ENCODE measurements around the gene PTER. TPM values are rescaled to one million over a fixed set of nuclear protein-coding genes. Genes with fewer than 3 reads are reported as not detected.
A peak's percentile ranks its signal among the peaks of the same experiment; 100 is the strongest.

Gene PTER
- total RNA-seq, 3 donors from 2014 or later (not counting 1 experiment from before 2014, with no cell fraction given): 12.8 to 21.9 (median 21.5) TPM

GRCh38 chr10:16425449-16425848 is 11.4 kb upstream of the PTER start:
- DNase-seq (no peak), ATAC-seq (peak in 1 of 3 donors; percentile 21)
- Mint-ChIP-seq H3K36me3 (no peaks in the 10 kb centered on the region), H3K27me3 (ENCODE audit: low read depth in 2 of 2) (peaks cover 7 to 9% of the 10 kb centered on the region in 2 donors), H3K4me3 (no peak overlapping the region), H3K4me1 (no peaks in the 10 kb centered on the region), H3K9me3 (no peaks in the 10 kb centered on the region), H3K27ac (no peak overlapping the region)
- H3K9me3 ChIP-seq (ENCODE audit: control insufficient read depth, insufficient read depth, low read length): no peaks in the 10 kb centered on the region
- no peaks in the 10 kb centered on the region for H3K36me3 ChIP-seq (ENCODE audit: control insufficient read depth, insufficient read depth, low read length)
- WGBS (ENCODE audit: insufficient coverage): 95% methylated on average over 3 of the region's 3 CpGs
- H3K27me3 ChIP-seq (ENCODE audit: control insufficient read depth, insufficient read depth, low read length): no peaks in the 10 kb centered on the region
- no peak overlapping the region for H3K4me3 ChIP-seq (ENCODE audit: low read length)
- TF ChIP-seq CTCF (IDR thresholded peaks at IDR 0.05): no peak
- H3K27ac ChIP-seq (ENCODE audit: low read length): no peak overlapping the region
- no peaks in the 10 kb centered on the region for H3K4me1 ChIP-seq (ENCODE audit: control insufficient read depth, insufficient read depth, low read length)
- intact Hi-C loops (cut with micrococcal nuclease): no loop called here

- no peak overlapping the region for H3K27ac Mint-ChIP-seq
- intact Hi-C loops (cut with micrococcal nuclease): no loop called here
- no peak overlapping the region for H3K4me3 Mint-ChIP-seq
- no peak for TF ChIP-seq CTCF (IDR thresholded peaks at IDR 0.05)
- Histone ChIP-seq H3K27ac (ENCODE audit: low read length) (no peak overlapping the region), H3K4me3 (ENCODE audit: low read length) (no peak overlapping the region), H3K27me3 (ENCODE audit: control insufficient read depth, insufficient read depth, low read length) (no peaks in the 10 kb centered on the region), H3K9me3 (ENCODE audit: control insufficient read depth, insufficient read depth, low read length) (no peaks in the 10 kb centered on the region), H3K4me1 (ENCODE audit: control insufficient read depth, insufficient read depth, low read length) (no peaks in the 10 kb centered on the region), H3K36me3 (ENCODE audit: control insufficient read depth, insufficient read depth, low read length) (no peaks in the 10 kb centered on the region)
- DNase-seq (no peak), ATAC-seq (no peak)
- H3K27me3 Mint-ChIP-seq (ENCODE audit: low read depth in 2 of 2): peaks cover 7 to 11% of the 10 kb centered on the region in 2 donors
- no peaks in the 10 kb centered on the region for H3K4me1 Mint-ChIP-seq
- 95% methylated on average over 5 of the region's 6 CpGs for WGBS (ENCODE audit: insufficient coverage)
- H3K36me3 Mint-ChIP-seq: no peaks in the 10 kb centered on the region
- H3K9me3 Mint-ChIP-seq: no peaks in the 10 kb centered on the region
Observed at GRCh38 chr10:16429539-16429938, 7.3 kb upstream of the PTER start.

GRCh38 chr10:16436367-16436757 is 448 bp upstream of the PTER start:
- no peaks in the 10 kb centered on the region for H3K27me3 Mint-ChIP-seq (ENCODE audit: low read depth in 2 of 2)
- no peaks in the 10 kb centered on the region for H3K9me3 ChIP-seq (ENCODE audit: control insufficient read depth, insufficient read depth, low read length)
- H3K36me3 Mint-ChIP-seq: no peaks in the 10 kb centered on the region
- H3K4me3 ChIP-seq (ENCODE audit: low read length): peak overlapping the region; percentile 63
- peak overlapping the region; percentile 82 to 93 for H3K27ac Mint-ChIP-seq
- no peaks in the 10 kb centered on the region for H3K27me3 ChIP-seq (ENCODE audit: control insufficient read depth, insufficient read depth, low read length)
- H3K27ac ChIP-seq (ENCODE audit: low read length): peak overlapping the region; percentile 10
- peaks cover 28% of the 10 kb centered on the region for H3K4me1 ChIP-seq (ENCODE audit: control insufficient read depth, insufficient read depth, low read length)
- H3K4me1 Mint-ChIP-seq: peaks cover 40 to 47% of the 10 kb centered on the region in 2 donors
- ATAC-seq (peak in 1 of 3 donors; percentile 18), DNase-seq (peak; percentile 17 to 57)
- intact Hi-C loops (cut with micrococcal nuclease): loop anchor here (2.0 kb wide), 2 partner anchors 34 to 380 kb away; partner anchors contain the start of gene RSU1
- H3K4me3 Mint-ChIP-seq: peak overlapping the region; percentile 91
- H3K9me3 Mint-ChIP-seq: no peaks in the 10 kb centered on the region
- no peak for TF ChIP-seq CTCF (IDR thresholded peaks at IDR 0.05)
- 0% methylated on average over 9 of the region's 9 CpGs for WGBS (ENCODE audit: insufficient coverage)
- no peaks in the 10 kb centered on the region for H3K36me3 ChIP-seq (ENCODE audit: control insufficient read depth, insufficient read depth, low read length)

GRCh38 chr10:16437540-16437894 is 707 bp downstream of the PTER start:
- Histone ChIP-seq H3K9me3 (ENCODE audit: control insufficient read depth, insufficient read depth, low read length) (no peaks in the 10 kb centered on the region), H3K4me3 (ENCODE audit: low read length) (peak overlapping the region; percentile 63), H3K4me1 (ENCODE audit: control insufficient read depth, insufficient read depth, low read length) (peaks cover 28% of the 10 kb centered on the region), H3K27me3 (ENCODE audit: control insufficient read depth, insufficient read depth, low read length) (no peaks in the 10 kb centered on the region), H3K27ac (ENCODE audit: low read length) (peak overlapping the region; percentile 66), H3K36me3 (ENCODE audit: control insufficient read depth, insufficient read depth, low read length) (no peaks in the 10 kb centered on the region)
- Mint-ChIP-seq H3K9me3 (no peaks in the 10 kb centered on the region), H3K36me3 (no peaks in the 10 kb centered on the region), H3K27ac (peak overlapping the region; percentile 82 to 93), H3K27me3 (ENCODE audit: low read depth in 2 of 2) (no peaks in the 10 kb centered on the region), H3K4me1 (peaks cover 47 to 50% of the 10 kb centered on the region in 2 donors), H3K4me3 (peak overlapping the region; percentile 91)
- ATAC-seq (no peak), DNase-seq (no peak)
- WGBS (ENCODE audit: insufficient coverage): 51% methylated on average over 5 of the region's 5 CpGs
- intact Hi-C loops (cut with micrococcal nuclease): loop anchor here (2.0 kb wide), 2 partner anchors 33 to 379 kb away; partner anchors contain the start of gene RSU1
- no peak for TF ChIP-seq CTCF (IDR thresholded peaks at IDR 0.05)
